ENCODE data around the gene RAB37. TPM values are rescaled to one million over a fixed set of nuclear protein-coding genes. Genes with fewer than 3 reads are reported as not detected.

RAB37 gene
- total and polyA plus RNA-seq, 2 of the 13 experiments (the other 11 are each of a cell fraction or from before 2014, with no cell fraction given), result 0.91 to 3.7 TPM

- no peak for TF ChIP-seq BRF2 (CRISPR knock-in tag; IDR thresholded peaks at IDR 0.05)
- TF ChIP-seq ELF3 (CRISPR knock-in tag; IDR thresholded peaks at IDR 0.05), result peak; percentile 56; the same call in 1 of the 2 replicates
- peak; percentile 40; the same call in 1 of the 2 replicates for TF ChIP-seq ZNF367 (CRISPR knock-in tag; IDR thresholded peaks at IDR 0.05; ENCODE audit: borderline replicate concordance)
- TF ChIP-seq HDAC2 (CRISPR knock-in tag; IDR thresholded peaks at IDR 0.05), result peak; percentile 88
- TF ChIP-seq JUNB (CRISPR knock-in tag; IDR thresholded peaks at IDR 0.05; ENCODE audit: borderline replicate concordance), result no peak
- peak; percentile 75 for TF ChIP-seq ZEB1 (IDR thresholded peaks at IDR 0.05; ENCODE audit: insufficient replicate concordance, low read depth)
- TF ChIP-seq ZNF142 (CRISPR knock-in tag; IDR thresholded peaks at IDR 0.05), result peak; percentile 70; the same call in 1 of the 2 replicates
- no peak for TF ChIP-seq CENPBD1 (CRISPR knock-in tag; IDR thresholded peaks at IDR 0.05; ENCODE audit: borderline replicate concordance, low read depth)
- peak; percentile 73; the same call in 1 of the 2 replicates for TF ChIP-seq THRA (CRISPR knock-in tag; IDR thresholded peaks at IDR 0.05; ENCODE audit: borderline replicate concordance)
- TF ChIP-seq ZSCAN21 (CRISPR knock-in tag; IDR thresholded peaks at IDR 0.05; ENCODE audit: borderline replicate concordance), result 0 out of 2 replicates have a peak, but pooled peaks have one; percentile 20
- TF ChIP-seq ZSCAN29 (CRISPR knock-in tag; conservative IDR thresholded peaks at IDR 0.05), result peak; percentile 94; the same call in 1 of the 2 replicates
- TF ChIP-seq KLF6 (CRISPR knock-in tag; IDR thresholded peaks at IDR 0.05), result peak; percentile 68
- TF ChIP-seq ZNF615 (CRISPR knock-in tag; IDR thresholded peaks at IDR 0.05; ENCODE audit: borderline replicate concordance), result no peak; the same call in 1 of the 2 replicates
- TF ChIP-seq ZNF691 (CRISPR knock-in tag; IDR thresholded peaks at IDR 0.05; ENCODE audit: borderline replicate concordance, low read depth), result peak; percentile 46; the same call in 1 of the 2 replicates
- no peak for TF ChIP-seq RFXANK (CRISPR knock-in tag; IDR thresholded peaks at IDR 0.05)
- peak; percentile 68 for TF ChIP-seq ZNF605 (CRISPR knock-in tag; IDR thresholded peaks at IDR 0.05)
- TF ChIP-seq ZNF878 (CRISPR knock-in tag; IDR thresholded peaks at IDR 0.05), result peak; percentile 62
These were observed 26.7 kb downstream of the RAB37 start (continued) for GRCh38 chr17:74763565-74764387.

All from HepG2 (cell line).